ENCODE data around the gene CDK16.

CDK16 gene

DNA sequence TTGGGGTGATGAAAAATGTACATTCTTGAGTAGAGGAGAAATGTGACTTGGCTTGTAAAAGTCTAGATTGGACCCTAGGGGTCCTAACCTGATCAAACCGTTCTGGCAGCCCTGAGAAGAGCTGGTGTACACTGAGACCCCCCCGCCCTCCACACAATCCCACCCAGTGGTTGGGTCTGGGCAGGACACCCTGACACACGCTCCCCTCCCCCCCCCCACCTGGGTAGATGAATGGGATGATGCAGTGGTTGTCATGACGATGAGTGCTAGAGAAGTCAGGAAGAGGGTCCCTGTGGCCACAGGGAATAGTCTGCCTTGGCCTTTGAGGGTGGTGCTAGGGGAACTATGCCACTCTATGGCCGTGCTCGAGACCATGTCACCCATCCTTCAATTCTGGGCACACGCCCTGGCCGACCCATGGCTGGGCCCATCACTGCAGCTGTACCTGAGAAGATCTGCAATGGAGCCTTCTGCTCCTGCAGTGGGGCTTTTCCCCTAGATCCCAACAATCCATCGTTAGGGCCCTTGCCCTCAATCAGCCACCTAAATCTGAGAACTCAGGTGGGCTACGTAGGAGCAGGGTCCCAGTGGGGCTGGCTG lies 4.4 kb downstream of the CDK16 start:
- H3K4me3 ChIP-seq (replicated peaks; ENCODE audit: low read depth, low read length): no peak overlapping the region

DNA sequence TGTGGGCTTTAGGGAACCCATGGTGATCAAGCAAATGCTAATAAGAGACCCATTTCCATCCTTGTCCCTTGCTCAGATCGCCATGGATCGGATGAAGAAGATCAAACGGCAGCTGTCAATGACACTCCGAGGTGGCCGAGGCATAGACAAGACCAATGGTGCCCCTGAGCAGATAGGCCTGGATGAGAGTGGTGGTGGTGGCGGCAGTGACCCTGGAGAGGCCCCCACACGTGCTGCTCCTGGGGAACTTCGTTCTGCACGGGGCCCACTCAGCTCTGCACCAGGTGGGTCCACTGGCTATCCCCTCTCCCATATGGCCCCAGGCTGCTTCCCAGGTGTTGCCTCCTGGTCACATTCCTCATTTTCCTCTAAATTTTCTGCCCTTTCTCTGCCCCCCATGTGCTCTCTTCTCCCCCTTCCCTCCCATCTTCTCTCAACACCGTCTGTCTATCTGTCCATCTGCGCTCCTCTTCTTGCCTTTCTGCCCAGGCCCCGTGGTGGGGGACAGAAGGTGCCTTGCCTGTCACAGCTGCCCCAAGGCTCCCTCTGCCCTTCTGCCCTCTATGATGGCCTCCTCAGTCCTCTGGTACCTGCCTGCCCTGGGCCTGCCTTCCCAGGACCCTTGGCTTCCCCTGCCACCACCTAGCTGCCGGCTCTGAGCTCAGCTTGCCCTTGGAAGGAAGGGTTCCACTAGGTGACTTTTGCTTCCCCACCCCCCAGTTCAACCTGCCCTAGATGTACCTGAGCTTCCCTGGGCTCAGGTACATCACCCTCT lies 5.2 kb downstream of the CDK16 start:
- no peak overlapping the region for H3K4me3 ChIP-seq (replicated peaks; ENCODE audit: low read depth, low read length)
- TF ChIP-seq, protein P1, sequence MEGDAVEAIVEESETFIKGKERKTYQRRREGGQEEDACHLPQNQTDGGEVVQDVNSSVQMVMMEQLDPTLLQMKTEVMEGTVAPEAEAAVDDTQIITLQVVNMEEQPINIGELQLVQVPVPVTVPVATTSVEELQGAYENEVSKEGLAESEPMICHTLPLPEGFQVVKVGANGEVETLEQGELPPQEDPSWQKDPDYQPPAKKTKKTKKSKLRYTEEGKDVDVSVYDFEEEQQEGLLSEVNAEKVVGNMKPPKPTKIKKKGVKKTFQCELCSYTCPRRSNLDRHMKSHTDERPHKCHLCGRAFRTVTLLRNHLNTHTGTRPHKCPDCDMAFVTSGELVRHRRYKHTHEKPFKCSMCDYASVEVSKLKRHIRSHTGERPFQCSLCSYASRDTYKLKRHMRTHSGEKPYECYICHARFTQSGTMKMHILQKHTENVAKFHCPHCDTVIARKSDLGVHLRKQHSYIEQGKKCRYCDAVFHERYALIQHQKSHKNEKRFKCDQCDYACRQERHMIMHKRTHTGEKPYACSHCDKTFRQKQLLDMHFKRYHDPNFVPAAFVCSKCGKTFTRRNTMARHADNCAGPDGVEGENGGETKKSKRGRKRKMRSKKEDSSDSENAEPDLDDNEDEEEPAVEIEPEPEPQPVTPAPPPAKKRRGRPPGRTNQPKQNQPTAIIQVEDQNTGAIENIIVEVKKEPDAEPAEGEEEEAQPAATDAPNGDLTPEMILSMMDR (IDR thresholded peaks at IDR 0.05; ENCODE audit: low read length, missing control alignments): no peak
- no peak for DNase-seq (ENCODE audit: low read depth)

More for the DNA sequence above, 4.4 kb downstream of the CDK16 start:
- TF ChIP-seq, protein P1 (IDR thresholded peaks at IDR 0.05; ENCODE audit: low read length, missing control alignments): no peak
- DNase-seq (ENCODE audit: low read depth): no peak

DNA sequence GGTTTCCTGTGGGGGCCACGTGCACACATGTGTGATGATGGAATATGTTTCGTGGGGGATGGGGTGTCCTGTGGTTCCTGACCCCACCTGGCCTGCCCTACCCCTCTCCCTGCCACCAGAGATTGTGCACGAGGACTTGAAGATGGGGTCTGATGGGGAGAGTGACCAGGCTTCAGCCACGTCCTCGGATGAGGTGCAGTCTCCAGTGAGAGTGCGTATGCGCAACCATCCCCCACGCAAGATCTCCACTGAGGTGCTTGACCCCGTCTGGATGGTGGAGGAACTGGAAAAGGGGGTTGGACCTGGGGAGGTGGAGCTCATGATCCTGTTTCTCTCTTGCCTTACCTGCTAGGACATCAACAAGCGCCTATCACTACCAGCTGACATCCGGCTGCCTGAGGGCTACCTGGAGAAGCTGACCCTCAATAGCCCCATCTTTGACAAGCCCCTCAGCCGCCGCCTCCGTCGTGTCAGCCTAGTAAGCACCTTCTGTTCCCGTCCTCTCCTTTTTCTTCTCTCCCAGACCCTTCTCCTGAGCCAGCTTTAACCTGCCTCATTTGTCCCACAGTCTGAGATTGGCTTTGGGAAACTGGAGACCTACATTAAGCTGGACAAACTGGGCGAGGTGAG lies 5.9 kb downstream of the CDK16 start:
- H3K4me3 ChIP-seq (replicated peaks; ENCODE audit: low read depth, low read length): no peak overlapping the region
- no peak for DNase-seq (ENCODE audit: low read depth)
- TF ChIP-seq, protein P1 (IDR thresholded peaks at IDR 0.05; ENCODE audit: low read length, missing control alignments): no peak

DNA sequence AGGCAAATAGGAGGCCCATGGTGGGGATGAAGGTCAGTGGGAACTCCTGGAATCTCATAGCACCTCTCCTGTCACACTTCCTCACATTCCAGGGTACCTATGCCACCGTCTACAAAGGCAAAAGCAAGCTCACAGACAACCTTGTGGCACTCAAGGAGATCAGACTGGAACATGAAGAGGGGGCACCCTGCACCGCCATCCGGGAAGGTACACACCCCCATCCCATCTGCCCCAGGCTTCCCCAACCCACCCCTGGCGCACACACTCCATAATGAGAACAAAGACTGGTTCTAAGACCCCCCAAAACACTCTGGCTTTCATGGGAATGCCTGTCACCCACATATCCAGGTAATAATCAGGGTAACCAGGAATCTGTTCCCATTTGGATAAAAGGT lies 6.4 kb downstream of the CDK16 start:
- no peak overlapping the region for H3K4me3 ChIP-seq (replicated peaks; ENCODE audit: low read depth, low read length)
- DNase-seq (ENCODE audit: low read depth): no peak
- TF ChIP-seq, protein P1 (IDR thresholded peaks at IDR 0.05; ENCODE audit: low read length, missing control alignments): no peak

DNA sequence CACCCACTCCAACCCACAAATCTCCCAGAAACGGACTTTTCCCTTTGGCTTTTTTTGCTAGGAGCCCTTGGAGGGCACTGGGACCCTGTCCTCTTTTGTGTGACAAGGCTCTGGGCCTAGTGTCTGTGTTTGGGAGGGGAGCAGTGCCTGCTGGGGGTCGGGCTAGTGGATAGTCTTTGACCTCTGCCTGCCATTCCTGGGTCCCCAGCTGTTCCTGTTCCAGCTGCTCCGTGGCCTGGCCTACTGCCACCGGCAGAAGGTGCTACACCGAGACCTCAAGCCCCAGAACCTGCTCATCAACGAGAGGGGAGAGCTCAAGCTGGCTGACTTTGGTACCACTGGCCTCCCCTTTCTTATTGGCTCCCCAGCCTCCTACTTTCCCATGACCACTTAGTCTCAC lies 7.6 kb downstream of the CDK16 start:
- TF ChIP-seq, protein P1 (IDR thresholded peaks at IDR 0.05; ENCODE audit: low read length, missing control alignments): no peak
- no peak for DNase-seq (ENCODE audit: low read depth)
- no peak overlapping the region for H3K4me3 ChIP-seq (replicated peaks; ENCODE audit: low read depth, low read length)

DNA sequence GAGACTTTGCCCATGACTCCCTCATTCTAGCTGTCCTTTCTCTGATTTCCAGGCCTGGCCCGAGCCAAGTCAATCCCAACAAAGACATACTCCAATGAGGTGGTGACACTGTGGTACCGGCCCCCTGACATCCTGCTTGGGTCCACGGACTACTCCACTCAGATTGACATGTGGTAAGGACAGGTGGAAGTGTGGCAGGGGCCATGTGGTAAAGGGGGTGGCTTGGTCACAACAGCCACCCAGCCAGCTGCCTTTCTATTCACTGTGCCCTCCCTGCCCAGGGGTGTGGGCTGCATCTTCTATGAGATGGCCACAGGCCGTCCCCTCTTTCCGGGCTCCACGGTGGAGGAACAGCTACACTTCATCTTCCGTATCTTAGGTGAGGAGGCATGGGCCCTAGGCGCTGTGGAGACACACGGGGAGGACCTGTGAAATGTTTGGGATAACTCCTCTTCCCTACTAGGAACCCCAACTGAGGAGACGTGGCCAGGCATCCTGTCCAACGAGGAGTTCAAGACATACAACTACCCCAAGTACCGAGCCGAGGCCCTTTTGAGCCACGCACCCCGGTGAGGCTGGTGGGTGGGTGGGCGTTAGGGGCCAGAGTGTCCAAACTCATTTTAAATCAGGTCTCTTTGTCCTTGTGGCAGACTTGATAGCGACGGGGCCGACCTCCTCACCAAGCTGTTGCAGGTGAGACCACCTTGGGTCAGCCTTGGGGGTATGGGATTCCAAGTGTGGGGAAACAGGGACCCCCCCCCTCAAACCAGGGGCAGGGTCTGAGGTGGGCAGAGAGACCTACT lies 8.3 kb downstream of the CDK16 start:
- no peak for DNase-seq (ENCODE audit: low read depth)
- no peak overlapping the region for H3K4me3 ChIP-seq (replicated peaks; ENCODE audit: low read depth, low read length)
- TF ChIP-seq, protein P1 (IDR thresholded peaks at IDR 0.05; ENCODE audit: low read length, missing control alignments): no peak

Data from fibroblast of pulmonary artery (primary cell).